ENCODE measurements around the gene PTPRQ. TPM values are rescaled to one million over a fixed set of nuclear protein-coding genes. Genes with fewer than 3 reads are reported as not detected.

Gene PTPRQ
- total RNA-seq, 4 donors from 2014 or later: 1.8 to 12.8 (median 3.4) TPM

- Histone ChIP-seq H3K9me3 (no peaks in the 10 kb centered on the region), H3K27me3 (no peaks in the 10 kb centered on the region), H3K36me3 (no peaks in the 10 kb centered on the region), H3K27ac (no peak overlapping the region), H3K4me3 (no peak overlapping the region), H3K4me1 (no peaks in the 10 kb centered on the region)
- WGBS, 2 donors: 79% methylated on average over 3 of the region's 3 CpGs
- no peak for DNase-seq (ENCODE audit: low spot score in 2 of 2)
- TF ChIP-seq POLR2A (IDR thresholded peaks at IDR 0.05) (no peak), EP300 (IDR thresholded peaks at IDR 0.05) (no peak), CTCF (IDR thresholded peaks at IDR 0.05) (no peak)
Measured at GRCh38 chr12:80607361-80608135, 163.5 kb downstream of the PTPRQ start.

GRCh38 chr12:80617733-80618132 is 173.7 kb downstream of the PTPRQ start:
- H3K27me3 ChIP-seq: no peaks in the 10 kb centered on the region
- H3K9me3 ChIP-seq: no peaks in the 10 kb centered on the region
- TF ChIP-seq CTCF (IDR thresholded peaks at IDR 0.05) (no peak), EP300 (IDR thresholded peaks at IDR 0.05) (no peak), POLR2A (IDR thresholded peaks at IDR 0.05) (no peak)
- H3K27ac ChIP-seq: no peak overlapping the region
- no peaks in the 10 kb centered on the region for H3K36me3 ChIP-seq
- H3K4me3 ChIP-seq: no peak overlapping the region
- no peak for DNase-seq (ENCODE audit: low spot score in 2 of 2)
- no peaks in the 10 kb centered on the region for H3K4me1 ChIP-seq

GRCh38 chr12:80620281-80620680 is 176.2 kb downstream of the PTPRQ start:
- DNase-seq (ENCODE audit: low spot score in 2 of 2): no peak
- Histone ChIP-seq H3K4me3 (no peak overlapping the region), H3K9me3 (no peaks in the 10 kb centered on the region), H3K27ac (no peak overlapping the region), H3K27me3 (no peaks in the 10 kb centered on the region), H3K4me1 (no peaks in the 10 kb centered on the region), H3K36me3 (no peaks in the 10 kb centered on the region)
- TF ChIP-seq CTCF (IDR thresholded peaks at IDR 0.05) (no peak), EP300 (IDR thresholded peaks at IDR 0.05) (no peak), POLR2A (IDR thresholded peaks at IDR 0.05) (no peak)
- 84 to 90% methylated on average over 2 of the region's 2 CpGs for WGBS, 2 donors

- no peaks in the 10 kb centered on the region for H3K4me1 ChIP-seq
- H3K4me3 ChIP-seq: no peak overlapping the region
- H3K36me3 ChIP-seq: no peaks in the 10 kb centered on the region
- H3K9me3 ChIP-seq: no peaks in the 10 kb centered on the region
- TF ChIP-seq EP300 (IDR thresholded peaks at IDR 0.05) (no peak), CTCF (IDR thresholded peaks at IDR 0.05) (no peak), POLR2A (IDR thresholded peaks at IDR 0.05) (no peak)
- no peak overlapping the region for H3K27ac ChIP-seq
- DNase-seq (ENCODE audit: low spot score in 2 of 2): no peak
- 81 to 88% methylated on average over 1 of the region's 1 CpG for WGBS, 2 donors
- H3K27me3 ChIP-seq: no peaks in the 10 kb centered on the region
Measured at GRCh38 chr12:80622271-80622670, 178.2 kb downstream of the PTPRQ start.

GRCh38 chr12:80625051-80625450 is 181.0 kb downstream of the PTPRQ start:
- no peak overlapping the region for H3K27ac ChIP-seq
- no peak overlapping the region for H3K4me3 ChIP-seq
- TF ChIP-seq EP300 (IDR thresholded peaks at IDR 0.05): no peak
- no peak for DNase-seq (ENCODE audit: low spot score in 2 of 2)
- H3K27me3 ChIP-seq: no peaks in the 10 kb centered on the region
- WGBS, 2 donors: 52 to 68% methylated on average over 1 of the region's 1 CpG
- no peaks in the 10 kb centered on the region for H3K4me1 ChIP-seq
- H3K9me3 ChIP-seq: no peaks in the 10 kb centered on the region
- no peaks in the 10 kb centered on the region for H3K36me3 ChIP-seq

Data from tibial nerve (tissue), 4 donors.